Prostate gland (tissue), 2 donors: ENCODE data around the gene TRIM23. TPM values are rescaled to one million over a fixed set of nuclear protein-coding genes. Genes with fewer than 3 reads are reported as not detected.

ENCODE experiments used
- DNase-seq: peaks from one replicate; pipeline ENCODE4 v3.0.0-alpha.2; 2019; ENCODE audit warnings: low spot score
- H3K27ac ChIP-seq, 2 donors: fragments of 200-600 bp; sonication (generic); 2 replicates each; pipeline ENCODE4 v1.5.1; 2017 to 2019
- H3K27me3 ChIP-seq: fragments of 200-600 bp; sonication (generic); replicated peaks from 2 replicates; pipeline ENCODE4 v1.5.1; 2019; ENCODE audit not compliant: insufficient read depth
- H3K36me3 ChIP-seq, 2 donors: fragments of 200-600 bp; sonication (generic); 1 replicate in 1 of 2; 2 replicates in 1 of 2; pipeline versions ENCODE4 v1.5.1 to v1.8.1; 2017 to 2019
- H3K4me1 ChIP-seq: fragments of 200-600 bp; sonication (generic); replicated peaks from 2 replicates; pipeline ENCODE4 v1.5.1; 2019
- H3K4me3 ChIP-seq, 2 donors: fragments of 200-600 bp; sonication (generic); 2 replicates each; pipeline ENCODE4 v1.5.1; 2017 to 2019
- H3K9me3 ChIP-seq: fragments of 200-600 bp; sonication (generic); 2 replicates; pipeline ENCODE4 v1.5.1; 2017
- POLR2A ChIP-seq: fragments of 450-650 bp; IDR thresholded peaks from one replicate; pipeline ENCODE4 v1.6.1; 2016; ENCODE audit warnings: antibody characterized with exemption, mild to moderate bottlenecking
- POLR2AphosphoS5 ChIP-seq: sonication (generic); formaldehyde crosslinking; IDR thresholded peaks from one replicate; pipeline ENCODE4 v1.6.1; 2017; ENCODE audit warnings: antibody characterized with exemption
- WGBS: methylation state at CpG from one replicate; pipeline ENCODE4 v1.1.5; 2018; 5-methylcytosine and 5-hydroxymethylcytosine counted together
- intact Hi-C: fragments of 100-400 bp; cut with DNase I; formaldehyde crosslinking; loops from one replicate; pipeline ENCODE4 v1.14.2; 2022
- total RNA-seq, 2 donors: library from RNA; depleted of rRNA; stranded (reverse); fragments of >200 nt; gene quantifications; one replicate each; pipeline ENCODE4 v1.1.0, GENCODE V29; 2016
- TF ChIP-seq, protein P1 (sequence below), 4 experiments: fragments of 200-600 bp in 2 of 4; fragments of 450-650 bp in 2 of 4; sonication (generic) in 2 of 4; IDR thresholded peaks; 1 replicate in 3 of 4; 2 replicates in 1 of 4; pipeline ENCODE4 v1.5.1; 2016 to 2019; ENCODE audit warnings: antibody characterized with exemption in 4 of 4, mild to moderate bottlenecking in 2 of 4, moderate library complexity in 2 of 4

Gene TRIM23
- 10 to 100 TPM; 12.6 to 19.3 TPM for total RNA-seq

- H3K27ac ChIP-seq = peak within 1 kb of the TSS; percentile 84 to 85
- H3K27me3 ChIP-seq = no peaks in the 10 kb centered on the region
- peak within 1 kb of the TSS; percentile 76 to 81 for H3K4me3 ChIP-seq
- intact Hi-C loops = loop anchor here (5.0 to 10.0 kb wide), 3 partner anchors 98 to 521 kb away; partner anchors contain the start of genes ERBIN, NLN, SGTB and SREK1
- TF ChIP-seq, protein P1, sequence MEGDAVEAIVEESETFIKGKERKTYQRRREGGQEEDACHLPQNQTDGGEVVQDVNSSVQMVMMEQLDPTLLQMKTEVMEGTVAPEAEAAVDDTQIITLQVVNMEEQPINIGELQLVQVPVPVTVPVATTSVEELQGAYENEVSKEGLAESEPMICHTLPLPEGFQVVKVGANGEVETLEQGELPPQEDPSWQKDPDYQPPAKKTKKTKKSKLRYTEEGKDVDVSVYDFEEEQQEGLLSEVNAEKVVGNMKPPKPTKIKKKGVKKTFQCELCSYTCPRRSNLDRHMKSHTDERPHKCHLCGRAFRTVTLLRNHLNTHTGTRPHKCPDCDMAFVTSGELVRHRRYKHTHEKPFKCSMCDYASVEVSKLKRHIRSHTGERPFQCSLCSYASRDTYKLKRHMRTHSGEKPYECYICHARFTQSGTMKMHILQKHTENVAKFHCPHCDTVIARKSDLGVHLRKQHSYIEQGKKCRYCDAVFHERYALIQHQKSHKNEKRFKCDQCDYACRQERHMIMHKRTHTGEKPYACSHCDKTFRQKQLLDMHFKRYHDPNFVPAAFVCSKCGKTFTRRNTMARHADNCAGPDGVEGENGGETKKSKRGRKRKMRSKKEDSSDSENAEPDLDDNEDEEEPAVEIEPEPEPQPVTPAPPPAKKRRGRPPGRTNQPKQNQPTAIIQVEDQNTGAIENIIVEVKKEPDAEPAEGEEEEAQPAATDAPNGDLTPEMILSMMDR (IDR thresholded peaks at IDR 0.05) = no peak
- TF ChIP-seq POLR2A = peak; percentile 50
- TF ChIP-seq POLR2AphosphoS5 = peak; percentile 84
- under 1% methylated on average over 32 of the region's 32 CpGs for WGBS
- H3K36me3 ChIP-seq = no peaks in the 10 kb centered on the region
- no peaks in the 10 kb centered on the region for H3K4me1 ChIP-seq
- no peaks in the 10 kb centered on the region for H3K9me3 ChIP-seq
- peak; percentile 92 for DNase-seq
Observed at GRCh38 chr5:65624025-65624570, at the start of gene TRIM23. Gene TRIM23, minus strand, starts transcription at chr5:65624333. Its CDS starts 59 bp downstream, at chr5:65624274.

DNA sequence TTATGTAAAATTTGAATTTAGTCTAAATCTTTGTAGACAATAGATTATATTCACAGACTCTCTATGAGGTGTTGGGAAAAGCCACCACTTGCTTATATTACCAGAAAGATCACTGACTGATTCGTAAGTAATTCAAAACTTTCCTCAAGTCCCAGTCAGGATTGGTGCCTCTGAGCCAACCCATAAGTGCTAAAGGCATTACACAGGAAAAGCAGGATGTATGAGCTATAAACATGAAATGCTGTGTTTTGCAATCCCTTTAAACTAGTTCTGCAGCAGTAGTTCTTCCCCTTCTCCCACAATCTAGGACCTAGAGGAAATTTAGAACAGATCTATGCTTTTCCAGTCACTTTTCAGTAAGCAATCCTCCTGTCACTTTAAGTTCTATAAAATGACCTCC, 48.7 kb upstream of the TRIM23 start:
- Histone ChIP-seq H3K4me1 (no peaks in the 10 kb centered on the region), H3K27ac (no peak overlapping the region), H3K36me3 (no peaks in the 10 kb centered on the region), H3K9me3 (no peaks in the 10 kb centered on the region), H3K27me3 (no peaks in the 10 kb centered on the region), H3K4me3 (no peak overlapping the region)
- WGBS = 81% methylated on average over 1 of the region's 1 CpG
- DNase-seq = no peak
- intact Hi-C loops = no loop called here
- TF ChIP-seq POLR2A (no peak), POLR2AphosphoS5 (no peak)
- TF ChIP-seq, protein P1 (IDR thresholded peaks at IDR 0.05) = no peak

- WGBS = 92% methylated on average over 7 of the region's 7 CpGs
- DNase-seq = no peak
- Histone ChIP-seq H3K9me3 (no peaks in the 10 kb centered on the region), H3K4me1 (no peaks in the 10 kb centered on the region), H3K4me3 (no peak overlapping the region), H3K36me3 (no peaks in the 10 kb centered on the region), H3K27me3 (no peaks in the 10 kb centered on the region), H3K27ac (no peak overlapping the region)
- TF ChIP-seq, protein P1 (IDR thresholded peaks at IDR 0.05) = no peak
- TF ChIP-seq POLR2AphosphoS5 (no peak), POLR2A (no peak)
- intact Hi-C loops = no loop called here
Observed at GRCh38 chr5:65668696-65669095, 44.6 kb upstream of the TRIM23 start.

DNA sequence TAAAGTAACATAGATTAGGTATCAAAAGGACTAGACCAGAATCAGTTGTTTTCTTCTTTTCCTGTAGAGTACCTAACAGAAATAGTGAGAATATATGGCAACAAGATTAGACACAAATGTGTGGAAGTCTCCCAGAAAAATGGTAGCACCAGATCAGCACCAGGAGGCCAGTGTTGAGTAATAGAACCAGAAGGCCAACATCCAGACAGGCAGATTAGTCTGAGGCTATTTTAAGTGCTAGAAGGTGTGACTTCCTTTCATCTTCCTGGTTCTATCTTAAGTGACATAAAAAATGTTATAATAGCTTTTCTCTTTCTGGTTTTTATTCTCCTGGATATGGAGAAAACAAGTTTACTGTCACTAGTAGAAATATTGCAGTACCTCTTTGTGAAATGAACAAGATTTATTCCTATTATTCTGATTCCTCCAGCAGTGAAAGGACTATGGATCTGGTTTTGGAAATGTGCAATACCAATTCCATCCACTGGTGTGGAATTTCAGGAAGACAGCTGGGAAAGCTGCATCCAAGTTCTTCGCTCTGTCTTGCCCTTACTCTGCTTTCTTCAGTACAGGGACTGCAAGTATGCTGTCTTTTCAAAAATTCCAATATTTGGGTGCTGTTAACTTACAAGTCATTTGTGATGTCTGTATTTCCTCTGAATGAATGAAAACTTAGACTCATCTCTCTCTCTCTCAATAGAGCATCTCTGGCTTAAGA, 39.8 kb upstream of the TRIM23 start:
- no peaks in the 10 kb centered on the region for H3K4me1 ChIP-seq
- H3K4me3 ChIP-seq = no peak overlapping the region
- no peak for DNase-seq
- H3K9me3 ChIP-seq = no peaks in the 10 kb centered on the region
- WGBS = 83% methylated on average over 1 of the region's 1 CpG
- no peaks in the 10 kb centered on the region for H3K36me3 ChIP-seq
- no peak overlapping the region for H3K27ac ChIP-seq
- intact Hi-C loops = no loop called here
- TF ChIP-seq, protein P1 (IDR thresholded peaks at IDR 0.05) = peak in 2 of 4 experiments; percentile 17 to 31
- no peak for TF ChIP-seq POLR2A
- H3K27me3 ChIP-seq = no peaks in the 10 kb centered on the region

- intact Hi-C loops = no loop called here
- DNase-seq = no peak
- 88% methylated on average over 2 of the region's 2 CpGs for whole genome bisulfite sequencing
- no peaks in the 10 kb centered on the region for H3K4me1 ChIP-seq
- no peak overlapping the region for H3K27ac ChIP-seq
- H3K27me3 ChIP-seq = no peaks in the 10 kb centered on the region
- TF ChIP-seq, protein P1 (IDR thresholded peaks at IDR 0.05) = no peak
- TF ChIP-seq POLR2A (no peak), POLR2AphosphoS5 (no peak)
- no peaks in the 10 kb centered on the region for H3K36me3 ChIP-seq
- no peaks in the 10 kb centered on the region for H3K9me3 ChIP-seq
- H3K4me3 ChIP-seq = no peak overlapping the region
Observed at GRCh38 chr5:65654713-65655112, 30.6 kb upstream of the TRIM23 start.
